K562 (cell line): ENCODE measurements around the gene KRT72. TPM values are rescaled to one million over a fixed set of nuclear protein-coding genes. Genes with fewer than 3 reads are reported as not detected.
A peak's percentile ranks its signal among the peaks of the same experiment; 100 is the strongest.

ENCODE experiments used
- ATAC-seq: fragments of 200-7000 bp; cut with Tn5 transposase; 3 replicates; pipeline ENCODE4 v1.9.1; 2020; ENCODE audit warnings: moderate library complexity
- BruUV-seq: library from RNA; stranded (reverse); fragments of 400-500 nt; replicated peaks from 2 replicates; lab custom pipeline; 2021; lab: Mats Ljungman, UMichigan
- CTCF ChIA-PET: fragments of 300-600 bp; formaldehyde crosslinking; extraction: SDS; loops from one replicate; lab custom pipeline; 2021; ENCODE audit warnings: low intra/inter-chr PET ratio; lab: Yijun Ruan, JAX
- POLR2A ChIA-PET: fragments of 300-600, 350-650 bp; sonication (Branson Sonifier 250); formaldehyde crosslinking; extraction: SDS; loops from one replicate; lab custom pipeline; 2021; ENCODE audit warnings: antibody characterized with exemption, inconsistent platforms; lab: Yijun Ruan, JAX
- DNase-seq, 4 experiments: peaks; one replicate each; pipeline versions ENCODE4 v3.0.0 to v3.0.0-alpha.2; 2011 to 2018; ENCODE audit warnings: low spot score in 3 of 4, mixed read lengths in 3 of 4; ENCODE audit errors: extremely low read depth in 1 of 4
- FAIRE-seq: peaks from 2 replicates; lab custom pipeline; 2011; peaks lifted over from hg19 to GRCh38; lab: Jason Lieb, UNC
- H2AFZ ChIP-seq: 2 replicates; pipeline ENCODE4 v1.6.0; 2011; ENCODE audit warnings: low read depth, low read length, control low read depth, inconsistent platforms
- H3K27ac ChIP-seq: fragments of 200-600 bp; 3 replicates; pipeline ENCODE4 v1.8.0; 2011; ENCODE audit warnings: low read depth, mild to moderate bottlenecking, control low read depth, inconsistent platforms, low read length, moderate library complexity, mixed read lengths; ENCODE audit errors: extremely low read depth
- H3K27me3 ChIP-seq, 2 experiments: fragments of 300-600 bp in 1 of 2; 2 replicates in 1 of 2; 3 replicates in 1 of 2; pipeline versions ENCODE4 v1.6.0 to v1.8.0; 2011; ENCODE audit warnings: inconsistent platforms in 2 of 2, low read length in 2 of 2, mild to moderate bottlenecking in 1 of 2, mixed read lengths in 1 of 2, moderate library complexity in 1 of 2; ENCODE audit not compliant: control insufficient read depth in 2 of 2, insufficient read depth in 2 of 2
- H3K36me3 ChIP-seq: fragments of 300-600 bp; 3 replicates; pipeline ENCODE4 v1.8.0; 2011; ENCODE audit warnings: mild to moderate bottlenecking, low read length, inconsistent platforms; ENCODE audit not compliant: control insufficient read depth, insufficient read depth
- H3K4me1 ChIP-seq, 2 experiments: fragments of 200-600 bp in 1 of 2; replicated peaks in 1 of 2; 2 replicates in 1 of 2; 3 replicates in 1 of 2; pipeline versions ENCODE4 v1.5.1 to v1.8.0; 2011; ENCODE audit warnings: inconsistent platforms in 2 of 2, low read length in 2 of 2, mild to moderate bottlenecking in 1 of 2, mixed read lengths in 1 of 2, moderate library complexity in 1 of 2; ENCODE audit not compliant: control insufficient read depth in 2 of 2, insufficient read depth in 2 of 2
- H3K4me2 ChIP-seq: 2 replicates; pipeline ENCODE4 v1.6.1; 2011; ENCODE audit warnings: low read length, control low read depth, inconsistent platforms, mixed read lengths; ENCODE audit not compliant: insufficient read depth
- H3K4me3 ChIP-seq: fragments of 200-600 bp; sonication (generic), shearing (Covaris generic); 2 replicates; pipeline ENCODE4 v1.5.1; 2016; ENCODE audit warnings: control low read depth, inconsistent platforms
- H3K79me2 ChIP-seq: fragments of 200-600 bp; 3 replicates; pipeline ENCODE4 v1.8.0; 2011; ENCODE audit warnings: low read length, inconsistent platforms; ENCODE audit not compliant: control insufficient read depth, insufficient read depth
- H3K9ac ChIP-seq, 2 experiments: 2 replicates each; pipeline versions ENCODE4 v1.6.0 to v1.6.1; 2011; ENCODE audit warnings: low read depth in 2 of 2, low read length in 2 of 2, control low read depth in 1 of 2, inconsistent platforms in 1 of 2, mild to moderate bottlenecking in 1 of 2, mixed read lengths in 1 of 2; ENCODE audit not compliant: insufficient read depth in 1 of 2
- H3K9me1 ChIP-seq: one replicate; pipeline ENCODE4 v1.6.0; 2011; ENCODE audit warnings: inconsistent platforms, mild to moderate bottlenecking, low read length, moderate library complexity; ENCODE audit not compliant: control insufficient read depth, insufficient read depth
- H3K9me3 ChIP-seq: replicated peaks from 2 replicates; pipeline ENCODE4 v1.5.1; 2011; ENCODE audit warnings: low read depth, low read length, inconsistent platforms; ENCODE audit not compliant: control insufficient read depth, insufficient read depth
- H4K20me1 ChIP-seq: replicated peaks from 2 replicates; pipeline ENCODE4 v1.6.1; 2011; ENCODE audit warnings: low read length, inconsistent platforms, mixed read lengths; ENCODE audit not compliant: control insufficient read depth, insufficient read depth
- CC2D1A ChIP-seq: fragments of 450-650 bp; IDR thresholded peaks from 2 replicates; pipeline ENCODE4 v1.6.1; 2017; ENCODE audit warnings: mild to moderate bottlenecking
- HDAC2 ChIP-seq: fragments of 450-650 bp; IDR thresholded peaks from 2 replicates; pipeline ENCODE4 v1.6.1; 2016; ENCODE audit warnings: mild to moderate bottlenecking
- KHSRP ChIP-seq: fragments of 450-650 bp; IDR thresholded peaks from 2 replicates; pipeline ENCODE4 v1.6.1; 2017
- MTA3 ChIP-seq: fragments of 450-650 bp; formaldehyde crosslinking; IDR thresholded peaks from 2 replicates; pipeline ENCODE4 v1.6.1; 2017; ENCODE audit warnings: mild to moderate bottlenecking, borderline replicate concordance
- SMARCB1 ChIP-seq: IDR thresholded peaks from 2 replicates; pipeline ENCODE4 v1.6.1; 2011; ENCODE audit warnings: improper control_type of control experiment, low read depth; ENCODE audit not compliant: insufficient read length
- ZNF696 ChIP-seq: fragments of 250-450 bp; sonication (Bioruptor Pico); conservative IDR thresholded peaks from 2 replicates; pipeline ENCODE4 v1.4.0; 2020; ENCODE audit warnings: mild to moderate bottlenecking, moderate library complexity
- WGBS: fragments of 100-300 bp; shearing (Covaris generic); methylation state at CpG from one replicate; pipeline ENCODE4 v1.1.6; 2016; ENCODE audit warnings: low coverage, mixed read lengths; ENCODE audit not compliant: insufficient coverage; ENCODE audit errors: missing lambda C conversion rate; 5-methylcytosine and 5-hydroxymethylcytosine counted together
- in situ Hi-C: fragments of 300-500 bp; cut with MboI; formaldehyde crosslinking; loops from 4 replicates; pipeline ENCODE4 v1.15.0; 2018; ENCODE audit warnings: inconsistent platforms, mixed read lengths
- intact Hi-C: fragments of 100-400 bp; cut with micrococcal nuclease; formaldehyde crosslinking; loops from 2 replicates; pipeline ENCODE4 v1.14.2; 2022
- polyA plus RNA-seq, 8 experiments: library from polyadenylated mRNA; depleted of rRNA in 4 of 8; stranded (reverse) in 5 of 8; unstranded in 3 of 8; fragments of >200 nt; fragmentation: Nextera tagmentation in 2 of 8; fragmentation: Illumina TruSeq in 1 of 8; extraction: Ambion mirVana in 2 of 8; extraction: Trizol in 1 of 8; gene quantifications; 2 replicates each; pipeline versions ENCODE4 v1.2.1 to v1.2.3, GENCODE V29; 2011 to 2014; ENCODE audit warnings: inconsistent platforms in 1 of 8, missing spikeins in 1 of 8
- total RNA-seq, 7 experiments: library from RNA; depleted of rRNA in 6 of 7; stranded (reverse); fragments of >200 nt in 6 of 7; fragmentation: Illumina TruSeq in 2 of 7; extraction: Trizol in 2 of 7; gene quantifications; 2 replicates each; pipeline versions ENCODE4 v1.2.1 to v1.2.3, GENCODE V29; 2011 to 2021; ENCODE audit warnings: low replicate concordance in 1 of 7

Gene KRT72
- total and polyA plus RNA-seq, 9 of the 15 experiments (the other 6 are each of a cell fraction or from before 2014, with no cell fraction given): not detected

DNA sequence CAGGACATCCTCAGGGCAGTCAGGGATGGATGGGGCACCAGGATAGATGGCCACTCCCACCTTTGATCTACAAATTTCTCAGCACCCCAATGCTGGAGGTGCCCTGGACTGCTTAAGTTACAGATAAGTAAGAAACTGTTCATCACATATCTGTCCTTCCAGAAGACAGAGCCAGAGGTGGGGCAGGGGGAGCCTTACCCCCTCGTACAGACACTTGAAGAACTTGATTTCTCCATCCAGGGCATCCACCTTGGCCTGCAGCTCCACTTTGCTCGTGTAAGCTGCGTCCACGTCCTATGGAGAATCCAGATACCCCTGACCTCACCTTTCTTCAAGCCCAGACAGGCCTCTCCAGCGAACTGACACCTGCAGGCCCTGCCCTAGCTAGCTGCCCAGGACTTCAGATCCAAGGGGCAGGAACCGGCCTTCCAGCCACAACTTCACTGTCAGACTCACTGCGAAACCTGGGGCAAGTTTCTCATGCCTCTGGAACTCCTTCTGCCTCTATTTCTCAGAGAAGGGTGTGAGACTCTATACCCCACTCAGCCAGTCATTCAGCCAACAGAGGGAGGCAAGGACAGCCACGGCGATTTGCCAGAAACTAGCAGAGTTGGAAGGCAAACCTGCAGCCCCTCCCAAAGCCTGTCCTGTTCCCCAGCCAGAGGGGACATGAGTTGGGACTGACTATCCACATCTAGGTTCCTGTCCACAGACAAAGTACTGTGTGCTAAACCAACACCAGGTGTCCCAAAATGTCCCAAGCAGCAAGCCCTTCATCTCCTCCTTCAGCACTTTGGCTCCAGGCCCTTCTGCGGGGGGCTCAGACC is 13.3 kb upstream of the KRT72 start:
- Histone ChIP-seq H3K36me3 (no peaks in the 10 kb centered on the region), H3K27me3 (peaks cover 7 to 39% of the 10 kb centered on the region in 2 experiments; a peak in 4 of 5 replicates), H4K20me1 (0 out of 2 replicates have a peak, but pooled peaks cover 2% of the 10 kb centered on the region), H2AFZ (no peak overlapping the region), H3K9ac (0 out of 4 replicates have a peak overlapping the region, but pooled peaks of 1 of the 2 experiments have one; percentile 26), H3K9me3 (no peaks in the 10 kb centered on the region), H3K9me1 (no peaks in the 10 kb centered on the region), H3K27ac (no peak overlapping the region), H3K4me1 (peaks cover 0 to 4% of the 10 kb centered on the region in 2 experiments; a peak in 3 of 5 replicates), H3K79me2 (no peaks in the 10 kb centered on the region), H3K4me2 (no peak overlapping the region), H3K4me3 (no peak overlapping the region)
- 14% methylated on average over 10 of the region's 10 CpGs for WGBS
- intact Hi-C loops (no loop called here), in situ Hi-C loops (no loop called here)
- DNase-seq: no peak
- CTCF ChIA-PET: interaction anchor here (0.5 kb wide), 1 partner anchor 440 kb away, joined by 6 read pairs; no protein-coding TSS in a partner anchor
- FAIRE-seq: no peak
- POLR2A ChIA-PET: no interaction called here
- BruUV-seq: no TSS peak
- ATAC-seq: no peak
- no peak for TF ChIP-seq ZNF696 (CRISPR knock-in tag)
- TF ChIP-seq CC2D1A: no peak
- no peak for TF ChIP-seq HDAC2
- no peak for TF ChIP-seq MTA3
- TF ChIP-seq KHSRP: no peak
- TF ChIP-seq SMARCB1: no peak
